ENCODE results near the gene MAX.

DNA sequence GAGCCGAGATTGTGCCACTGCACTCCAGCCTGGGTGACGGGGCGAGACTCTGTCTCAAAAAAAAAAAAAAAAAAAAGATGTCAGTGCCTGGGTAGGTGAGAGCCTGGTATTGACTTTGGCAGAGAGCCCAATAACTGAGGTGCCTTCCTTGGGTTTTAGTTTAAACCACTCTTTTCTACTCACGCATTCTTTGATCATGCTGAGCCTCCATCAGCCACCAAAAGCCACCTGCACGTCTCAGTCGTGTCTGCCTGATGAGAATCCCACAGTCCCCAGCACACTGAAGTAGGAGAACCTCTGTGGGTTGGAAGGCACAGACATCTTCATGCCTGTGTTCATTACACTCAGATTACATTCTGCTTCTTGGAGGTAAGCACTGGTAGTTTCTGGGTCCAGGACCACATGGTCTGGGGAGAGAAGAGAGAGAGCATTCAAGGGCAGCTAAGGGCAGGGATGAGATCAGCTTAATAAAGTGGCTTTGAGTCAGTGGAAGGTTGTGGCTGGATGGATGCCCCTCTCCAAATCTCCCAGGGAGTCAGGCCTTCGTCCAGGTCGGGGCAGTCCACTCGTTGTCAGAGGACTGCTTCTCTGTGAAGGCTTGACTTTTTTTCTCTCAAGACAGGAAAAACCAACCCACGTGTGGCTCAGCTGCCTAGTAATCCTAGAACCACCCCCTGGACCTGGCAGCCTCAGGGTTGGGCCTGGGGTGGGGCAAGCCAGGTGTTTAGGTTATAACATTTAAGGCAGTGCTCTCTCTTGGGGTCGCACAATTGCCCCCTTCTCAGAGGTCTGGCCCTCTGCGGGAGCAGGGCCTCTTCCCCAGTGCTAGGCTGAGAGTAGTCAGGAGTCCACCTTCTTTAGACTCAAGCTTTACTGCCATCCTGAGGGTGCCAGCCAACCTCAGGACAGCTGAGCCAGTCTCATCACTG lies 32.6 kb upstream of the MAX start:
- no peak for TF ChIP-seq BCL11A (IDR thresholded peaks at IDR 0.05; ENCODE audit: low read depth in 2 of 2, low read length in 2 of 2)
- no peak for TF ChIP-seq EZH2 (IDR thresholded peaks at IDR 0.05; ENCODE audit: low read depth, low read length, severe bottlenecking)
- TF ChIP-seq, protein P1, sequence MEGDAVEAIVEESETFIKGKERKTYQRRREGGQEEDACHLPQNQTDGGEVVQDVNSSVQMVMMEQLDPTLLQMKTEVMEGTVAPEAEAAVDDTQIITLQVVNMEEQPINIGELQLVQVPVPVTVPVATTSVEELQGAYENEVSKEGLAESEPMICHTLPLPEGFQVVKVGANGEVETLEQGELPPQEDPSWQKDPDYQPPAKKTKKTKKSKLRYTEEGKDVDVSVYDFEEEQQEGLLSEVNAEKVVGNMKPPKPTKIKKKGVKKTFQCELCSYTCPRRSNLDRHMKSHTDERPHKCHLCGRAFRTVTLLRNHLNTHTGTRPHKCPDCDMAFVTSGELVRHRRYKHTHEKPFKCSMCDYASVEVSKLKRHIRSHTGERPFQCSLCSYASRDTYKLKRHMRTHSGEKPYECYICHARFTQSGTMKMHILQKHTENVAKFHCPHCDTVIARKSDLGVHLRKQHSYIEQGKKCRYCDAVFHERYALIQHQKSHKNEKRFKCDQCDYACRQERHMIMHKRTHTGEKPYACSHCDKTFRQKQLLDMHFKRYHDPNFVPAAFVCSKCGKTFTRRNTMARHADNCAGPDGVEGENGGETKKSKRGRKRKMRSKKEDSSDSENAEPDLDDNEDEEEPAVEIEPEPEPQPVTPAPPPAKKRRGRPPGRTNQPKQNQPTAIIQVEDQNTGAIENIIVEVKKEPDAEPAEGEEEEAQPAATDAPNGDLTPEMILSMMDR (IDR thresholded peaks at IDR 0.05; ENCODE audit: control extremely low read depth in 1 of 3, insufficient read depth in 1 of 3, low read depth in 1 of 3, low read length in 3 of 3), result no peak
- TF ChIP-seq SP1 (IDR thresholded peaks at IDR 0.05; ENCODE audit: low read depth, low read length), result no peak
- TF ChIP-seq CEBPB (IDR thresholded peaks at IDR 0.05; ENCODE audit: low read depth, low read length), result no peak
- TF ChIP-seq, protein P2, sequence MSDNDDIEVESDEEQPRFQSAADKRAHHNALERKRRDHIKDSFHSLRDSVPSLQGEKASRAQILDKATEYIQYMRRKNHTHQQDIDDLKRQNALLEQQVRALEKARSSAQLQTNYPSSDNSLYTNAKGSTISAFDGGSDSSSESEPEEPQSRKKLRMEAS (IDR thresholded peaks at IDR 0.05), result no peak
- no peak for TF ChIP-seq POLR2A (IDR thresholded peaks at IDR 0.05; ENCODE audit: control extremely low read depth in 1 of 2, low read depth in 2 of 2, low read length in 2 of 2)
- no peak for TF ChIP-seq RBBP5 (IDR thresholded peaks at IDR 0.05; ENCODE audit: borderline replicate concordance, low read depth, low read length)
- no peak for TF ChIP-seq GABPA (IDR thresholded peaks at IDR 0.05; ENCODE audit: borderline replicate concordance, insufficient read depth, low read length)
